ENCODE measurements around the gene COQ5.
"Not testable (repeated sequence)": the region's sequence is repeated elsewhere in the genome, so short reads cannot be mapped to it uniquely, and the experiment has no call there.

COQ5 gene

DNA sequence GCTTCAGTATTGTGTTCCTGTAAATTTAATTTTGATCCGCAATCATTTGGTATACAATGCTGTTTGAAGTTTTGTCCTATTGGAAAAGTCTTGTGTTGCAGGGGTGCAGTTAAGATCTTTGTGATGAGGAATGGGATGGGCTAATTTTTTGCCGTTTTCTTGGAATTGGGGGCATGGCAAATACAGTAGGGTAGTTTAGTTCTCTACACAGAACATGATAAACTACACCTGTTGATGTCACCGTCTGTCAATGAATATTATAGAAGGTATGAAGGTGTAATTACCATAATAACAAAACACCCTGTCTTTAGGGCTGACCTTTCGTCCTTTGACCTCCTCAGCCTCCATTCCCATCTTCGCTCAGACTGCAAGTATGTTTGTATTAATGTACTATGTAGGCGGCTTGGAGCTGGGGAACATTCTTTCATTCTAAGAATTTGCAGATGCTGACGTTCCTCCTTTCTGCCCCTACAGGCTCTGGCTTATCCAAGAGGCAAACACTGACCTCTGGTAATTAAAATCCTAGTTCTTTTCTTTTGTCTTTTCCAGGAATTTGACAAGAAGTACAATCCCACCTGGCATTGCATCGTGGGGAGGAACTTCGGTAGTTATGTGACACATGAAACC is 31.3 kb downstream of the COQ5 start:
- peak overlapping the region; percentile 81 for H3K27ac ChIP-seq (ENCODE audit: insufficient read depth, low read length, poor library complexity, severe bottlenecking)

DNA sequence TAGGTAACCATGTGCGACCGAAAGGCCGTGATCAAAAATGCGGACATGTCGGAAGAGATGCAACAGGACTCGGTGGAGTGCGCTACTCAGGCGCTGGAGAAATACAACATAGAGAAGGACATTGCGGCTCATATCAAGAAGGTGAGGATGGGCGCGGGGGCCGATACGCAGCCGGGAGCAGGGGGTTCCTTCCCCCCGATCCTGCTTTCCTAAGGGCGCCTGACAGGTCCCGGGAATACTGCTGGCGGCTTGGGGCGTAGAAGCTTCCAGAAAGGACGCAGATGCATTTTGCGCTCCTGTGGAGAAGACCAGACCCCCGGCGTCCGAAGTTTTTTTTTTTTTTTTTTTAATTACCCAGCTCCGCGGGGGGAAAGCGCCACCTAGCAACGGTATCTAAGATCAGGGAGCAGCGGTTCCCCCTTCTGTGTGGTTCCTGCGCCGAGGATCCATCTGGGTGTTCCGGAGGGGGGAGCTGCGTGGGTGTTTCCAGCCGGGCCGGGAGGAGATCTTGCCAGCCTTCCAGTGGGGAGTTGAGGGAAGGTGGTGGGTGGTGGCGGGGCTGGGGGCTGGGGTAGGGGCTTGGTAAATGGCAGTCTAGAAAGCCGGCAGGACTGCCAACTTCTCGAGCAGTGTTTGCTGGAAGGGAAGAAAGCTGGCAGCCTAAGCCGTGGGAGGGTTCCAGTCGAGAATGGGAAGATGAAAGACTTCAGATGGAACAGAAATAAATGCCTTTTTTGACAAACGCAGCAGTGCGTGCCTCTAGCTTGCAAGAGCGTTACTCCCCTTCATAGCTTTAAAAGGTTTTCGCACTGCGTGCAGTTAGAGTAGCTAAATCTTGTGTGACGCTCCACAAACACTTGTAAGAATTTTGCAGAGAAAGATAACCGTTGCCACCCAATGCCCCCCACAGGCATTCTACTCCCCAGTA is 32.3 kb downstream of the COQ5 start:
- Histone ChIP-seq H3K9me3 (ENCODE audit: control insufficient read depth, low read length) (no peaks in the 10 kb centered on the region), H3K27ac (ENCODE audit: insufficient read depth, low read length, poor library complexity, severe bottlenecking) (peak overlapping the region; percentile 81), H3K36me3 (ENCODE audit: control insufficient read depth, insufficient read depth, low read length) (no peaks in the 10 kb centered on the region), H3K4me3 (ENCODE audit: insufficient read depth, low read depth, low read length, poor library complexity, severe bottlenecking) (peak overlapping the region; percentile 91), H3K27me3 (replicated peaks; ENCODE audit: control insufficient read depth, insufficient read depth, low read length, poor library complexity, severe bottlenecking) (no peaks in the 10 kb centered on the region), H3K4me1 (ENCODE audit: control insufficient read depth, insufficient read depth, low read length, poor library complexity, severe bottlenecking) (peaks cover 16% of the 10 kb centered on the region)
- peak; percentile 29 to 49 (median 42) for DNase-seq

More for the DNA sequence above, 31.3 kb downstream of the COQ5 start:
- DNase-seq = no peak
- Histone ChIP-seq H3K27me3 (replicated peaks; ENCODE audit: control insufficient read depth, insufficient read depth, low read length, poor library complexity, severe bottlenecking) (no peaks in the 10 kb centered on the region), H3K36me3 (ENCODE audit: control insufficient read depth, insufficient read depth, low read length) (no peaks in the 10 kb centered on the region), H3K4me1 (ENCODE audit: control insufficient read depth, insufficient read depth, low read length, poor library complexity, severe bottlenecking) (peaks cover 16% of the 10 kb centered on the region), H3K4me3 (ENCODE audit: insufficient read depth, low read depth, low read length, poor library complexity, severe bottlenecking) (peak overlapping the region; percentile 91), H3K9me3 (ENCODE audit: control insufficient read depth, low read length) (no peaks in the 10 kb centered on the region)

DNA sequence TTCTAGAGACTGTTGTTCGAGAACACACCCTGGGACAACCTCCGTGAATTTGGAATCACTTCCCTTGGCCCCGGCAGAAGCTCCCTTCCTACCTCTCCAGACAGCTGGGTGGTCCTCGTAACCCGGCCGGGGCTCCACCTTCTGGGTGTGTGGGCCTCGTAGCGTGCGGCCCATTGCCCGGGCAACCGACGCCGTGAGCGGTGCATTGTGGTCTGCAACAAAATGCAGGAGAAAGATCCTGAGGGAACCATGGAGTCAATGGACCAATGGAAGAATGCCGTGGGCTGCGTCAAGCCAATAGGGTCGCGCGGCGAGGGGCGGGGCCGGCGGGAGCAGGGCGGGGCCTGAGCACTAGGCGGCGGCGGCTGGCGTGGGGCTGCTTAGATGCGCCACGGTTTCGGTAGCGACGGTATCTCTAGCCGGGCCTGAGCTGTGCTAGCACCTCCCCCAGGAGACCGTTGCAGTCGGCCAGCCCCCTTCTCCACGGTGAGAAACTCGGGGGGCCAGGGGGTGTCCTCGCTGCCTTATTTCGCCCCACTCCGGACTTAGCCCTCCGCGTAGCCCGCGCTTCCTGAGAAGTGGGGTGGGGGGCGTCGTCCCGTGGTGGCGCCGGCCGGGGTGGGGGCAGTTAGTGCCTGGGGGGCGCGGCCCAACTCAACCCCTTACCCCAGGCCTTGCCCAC is 33.1 kb downstream of the COQ5 start, which contains the start of gene DYNLL1:
Gene DYNLL1 (plus strand): TSS at position 383 of the 682 bp plus-strand sequence. CDS start 309 bp downstream, outside the sequence.
- Histone ChIP-seq H3K4me1 (ENCODE audit: control insufficient read depth, insufficient read depth, low read length, poor library complexity, severe bottlenecking) (peaks cover 16% of the 10 kb centered on the region), H3K4me3 (ENCODE audit: insufficient read depth, low read depth, low read length, poor library complexity, severe bottlenecking) (peak within 1 kb of the TSS; percentile 91), H3K9me3 (ENCODE audit: control insufficient read depth, low read length) (no peaks in the 10 kb centered on the region), H3K36me3 (ENCODE audit: control insufficient read depth, insufficient read depth, low read length) (no peaks in the 10 kb centered on the region), H3K27me3 (replicated peaks; ENCODE audit: control insufficient read depth, insufficient read depth, low read length, poor library complexity, severe bottlenecking) (no peaks in the 10 kb centered on the region), H3K27ac (ENCODE audit: insufficient read depth, low read length, poor library complexity, severe bottlenecking) (peak within 1 kb of the TSS; percentile 81)
- peak; percentile 95 to 96 (median 95) for DNase-seq

DNA sequence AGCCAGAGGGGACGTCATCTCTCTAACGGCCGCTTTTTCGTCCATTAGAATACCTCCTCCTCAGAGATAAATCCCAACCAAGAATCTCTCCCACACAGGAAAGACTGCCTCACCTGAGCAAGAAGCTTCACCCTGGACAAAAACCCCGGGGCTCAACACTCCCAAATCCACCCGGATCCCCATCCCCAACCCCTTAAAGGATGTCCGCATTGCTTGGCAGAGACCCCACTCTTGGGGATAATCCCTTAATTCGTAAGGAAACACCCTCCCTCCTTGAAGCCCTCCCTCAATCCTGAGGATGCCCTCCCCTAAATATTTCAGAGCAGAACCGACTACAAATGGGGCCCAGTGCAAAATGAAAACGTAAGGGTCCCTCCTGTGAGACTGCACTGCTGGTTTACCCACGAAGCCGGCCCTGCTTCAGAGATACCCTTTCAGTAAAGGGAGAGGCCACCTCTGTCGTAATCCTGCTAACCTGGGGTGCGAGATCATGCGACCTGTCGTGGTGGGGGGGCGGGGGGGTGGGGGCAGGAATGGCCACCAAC is 33.7 kb downstream of the COQ5 start:
- H3K4me3 ChIP-seq (ENCODE audit: insufficient read depth, low read depth, low read length, poor library complexity, severe bottlenecking) = peak overlapping the region; percentile 91
- H3K27me3 ChIP-seq (replicated peaks; ENCODE audit: control insufficient read depth, insufficient read depth, low read length, poor library complexity, severe bottlenecking) = no peaks in the 10 kb centered on the region
- no peaks in the 10 kb centered on the region for H3K36me3 ChIP-seq (ENCODE audit: control insufficient read depth, insufficient read depth, low read length)
- H3K27ac ChIP-seq (ENCODE audit: insufficient read depth, low read length, poor library complexity, severe bottlenecking) = peak overlapping the region; percentile 81
- no peak for DNase-seq
- no peaks in the 10 kb centered on the region for H3K9me3 ChIP-seq (ENCODE audit: control insufficient read depth, low read length)
- peaks cover 16% of the 10 kb centered on the region for H3K4me1 ChIP-seq (ENCODE audit: control insufficient read depth, insufficient read depth, low read length, poor library complexity, severe bottlenecking)

DNA sequence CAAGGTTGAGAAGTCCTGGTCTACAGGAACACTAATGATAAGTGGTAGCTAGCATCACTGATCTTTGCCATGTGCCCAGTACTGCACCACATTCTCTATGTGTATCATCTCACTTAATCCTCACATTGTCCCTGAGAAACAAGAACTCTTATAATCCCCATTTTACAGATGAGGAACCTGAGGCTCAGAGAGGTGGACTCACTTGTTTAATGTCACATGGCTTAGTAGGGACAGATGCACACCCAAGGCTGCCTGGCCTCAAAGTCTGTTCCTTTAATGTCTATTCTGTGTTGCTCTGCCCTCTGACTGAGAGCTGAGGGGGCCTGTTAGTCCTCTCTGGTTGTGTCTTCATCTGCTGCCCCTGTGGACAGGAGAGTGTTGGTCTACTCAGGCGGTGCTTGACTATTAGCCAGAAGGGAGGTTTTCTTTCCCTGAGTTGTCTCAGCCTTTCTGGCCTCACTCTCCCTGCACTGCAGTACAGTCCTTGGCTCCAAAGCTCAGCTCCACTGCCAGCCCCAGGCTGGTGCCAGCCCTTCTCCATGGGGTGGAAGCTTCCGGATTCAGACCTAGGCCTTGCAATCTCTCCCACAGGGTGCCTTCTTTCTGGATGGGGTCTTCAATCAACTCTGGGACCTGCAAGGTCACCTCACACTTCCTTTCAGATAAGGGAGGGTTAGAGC is 38.0 kb downstream of the COQ5 start:
- H3K9me3 ChIP-seq (ENCODE audit: control insufficient read depth, low read length) = no peaks in the 10 kb centered on the region
- no peaks in the 10 kb centered on the region for H3K36me3 ChIP-seq (ENCODE audit: control insufficient read depth, insufficient read depth, low read length)
- no peak for DNase-seq
- peaks cover 4% of the 10 kb centered on the region for H3K4me1 ChIP-seq (ENCODE audit: control insufficient read depth, insufficient read depth, low read length, poor library complexity, severe bottlenecking)
- H3K27ac ChIP-seq (ENCODE audit: insufficient read depth, low read length, poor library complexity, severe bottlenecking) = no peak overlapping the region
- no peak overlapping the region for H3K4me3 ChIP-seq (ENCODE audit: insufficient read depth, low read depth, low read length, poor library complexity, severe bottlenecking)
- H3K27me3 ChIP-seq (replicated peaks; ENCODE audit: control insufficient read depth, insufficient read depth, low read length, poor library complexity, severe bottlenecking) = no peaks in the 10 kb centered on the region

DNA sequence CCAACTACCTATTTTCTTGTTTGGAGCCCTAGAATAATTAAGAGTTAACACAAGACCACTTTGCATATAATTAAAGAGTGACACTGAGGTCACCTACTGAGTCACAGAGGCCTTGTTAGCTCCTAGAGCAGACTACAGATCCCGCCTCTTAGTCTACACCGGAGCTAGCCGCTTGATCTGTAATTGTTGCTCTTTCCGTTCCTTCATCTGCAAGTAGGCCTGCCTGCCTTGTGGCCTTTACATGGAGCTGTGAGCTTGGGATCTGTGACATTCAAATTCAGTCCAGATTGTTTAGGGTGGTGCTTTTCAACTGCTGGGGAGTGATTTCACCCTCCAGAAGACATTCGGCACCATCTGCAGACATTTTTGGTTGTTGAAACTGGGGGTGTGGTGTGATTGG is 38.6 kb downstream of the COQ5 start:
- Histone ChIP-seq H3K36me3 (ENCODE audit: control insufficient read depth, insufficient read depth, low read length) (no peaks in the 10 kb centered on the region), H3K27me3 (replicated peaks; ENCODE audit: control insufficient read depth, insufficient read depth, low read length, poor library complexity, severe bottlenecking) (no peaks in the 10 kb centered on the region), H3K27ac (ENCODE audit: insufficient read depth, low read length, poor library complexity, severe bottlenecking) (no peak overlapping the region), H3K9me3 (ENCODE audit: control insufficient read depth, low read length) (no peaks in the 10 kb centered on the region), H3K4me3 (ENCODE audit: insufficient read depth, low read depth, low read length, poor library complexity, severe bottlenecking) (no peak overlapping the region), H3K4me1 (ENCODE audit: control insufficient read depth, insufficient read depth, low read length, poor library complexity, severe bottlenecking) (peaks cover 3% of the 10 kb centered on the region)
- DNase-seq = no peak

DNA sequence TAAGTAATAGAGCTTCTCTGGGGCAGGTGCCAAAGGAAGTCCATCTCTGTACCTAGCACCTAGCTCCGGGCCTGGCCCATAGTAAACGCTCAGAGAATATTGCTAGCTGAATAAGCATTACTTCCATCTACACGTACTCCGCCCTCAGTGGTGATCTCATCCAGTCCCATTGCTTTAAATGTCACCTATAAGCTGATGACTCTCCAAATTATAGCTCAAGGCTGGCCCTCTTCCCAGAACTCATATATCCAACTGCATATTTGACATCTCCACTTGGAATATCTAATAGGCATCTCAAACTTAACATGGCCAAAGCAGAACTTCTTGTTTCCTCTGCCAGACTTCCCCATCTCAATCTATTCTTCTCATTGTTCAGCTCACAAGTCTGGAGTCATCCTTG is 39.9 kb downstream of the COQ5 start:
- no peak overlapping the region for H3K27ac ChIP-seq (ENCODE audit: insufficient read depth, low read length, poor library complexity, severe bottlenecking)
- no peaks in the 10 kb centered on the region for H3K9me3 ChIP-seq (ENCODE audit: control insufficient read depth, low read length)
- no peak for DNase-seq
- H3K4me3 ChIP-seq (ENCODE audit: insufficient read depth, low read depth, low read length, poor library complexity, severe bottlenecking) = no peak overlapping the region
- H3K27me3 ChIP-seq (replicated peaks; ENCODE audit: control insufficient read depth, insufficient read depth, low read length, poor library complexity, severe bottlenecking) = no peaks in the 10 kb centered on the region
- no peaks in the 10 kb centered on the region for H3K4me1 ChIP-seq (ENCODE audit: control insufficient read depth, insufficient read depth, low read length, poor library complexity, severe bottlenecking)
- no peaks in the 10 kb centered on the region for H3K36me3 ChIP-seq (ENCODE audit: control insufficient read depth, insufficient read depth, low read length)

DNA sequence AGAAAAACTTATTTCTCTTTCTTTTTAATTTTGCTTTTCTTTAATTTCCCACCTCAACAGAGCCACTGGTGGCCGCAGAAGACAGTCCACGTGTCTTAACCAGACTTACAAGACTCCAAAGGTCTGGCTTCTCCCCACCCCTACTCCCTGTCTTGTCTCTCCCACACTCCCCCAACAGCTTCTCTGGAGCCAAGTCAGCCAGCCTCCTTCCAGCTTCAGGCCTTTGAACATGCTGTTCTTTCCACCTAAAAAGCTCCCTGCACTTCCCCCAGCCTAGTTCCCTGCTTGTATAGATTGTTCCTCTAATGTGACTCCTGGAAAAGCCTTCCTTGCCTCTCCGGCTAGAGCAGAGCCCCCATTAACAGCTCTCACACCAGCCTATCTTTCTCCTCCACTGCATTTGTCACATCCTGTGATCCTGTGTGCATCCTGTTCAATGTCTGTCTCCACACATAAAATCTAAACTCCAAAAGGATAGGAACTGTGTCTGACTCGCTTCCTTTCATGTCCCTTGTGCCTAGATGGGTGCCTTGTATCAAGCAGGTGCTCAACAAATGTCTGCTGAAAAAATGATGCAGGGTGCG is 40.8 kb downstream of the COQ5 start:
- Histone ChIP-seq H3K9me3 (ENCODE audit: control insufficient read depth, low read length) (no peaks in the 10 kb centered on the region), H3K4me1 (ENCODE audit: control insufficient read depth, insufficient read depth, low read length, poor library complexity, severe bottlenecking) (no peaks in the 10 kb centered on the region), H3K4me3 (ENCODE audit: insufficient read depth, low read depth, low read length, poor library complexity, severe bottlenecking) (no peak overlapping the region), H3K36me3 (ENCODE audit: control insufficient read depth, insufficient read depth, low read length) (no peaks in the 10 kb centered on the region), H3K27me3 (replicated peaks; ENCODE audit: control insufficient read depth, insufficient read depth, low read length, poor library complexity, severe bottlenecking) (no peaks in the 10 kb centered on the region), H3K27ac (ENCODE audit: insufficient read depth, low read length, poor library complexity, severe bottlenecking) (no peak overlapping the region)
- no peak for DNase-seq

DNA sequence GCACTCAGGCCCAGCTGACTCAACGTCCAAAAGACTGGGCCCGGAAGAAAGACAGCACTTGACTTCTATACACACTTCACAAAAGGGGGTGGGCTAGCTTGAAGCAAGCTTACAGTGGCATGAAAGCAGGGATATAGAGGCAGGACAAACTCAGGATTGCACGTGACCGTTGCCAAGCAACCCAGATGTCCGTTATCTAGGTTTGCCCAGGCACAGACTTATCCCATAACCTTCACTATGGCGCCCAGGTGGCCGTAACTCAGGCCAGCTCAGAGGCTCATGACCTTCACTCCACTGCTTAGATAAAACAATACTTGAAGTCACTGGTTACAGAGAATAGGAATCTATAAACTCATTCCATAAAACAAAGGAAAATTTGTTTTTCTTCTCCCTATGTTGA is 41.4 kb downstream of the COQ5 start:
- H3K4me1 ChIP-seq (ENCODE audit: control insufficient read depth, insufficient read depth, low read length, poor library complexity, severe bottlenecking); H3K27ac ChIP-seq (ENCODE audit: insufficient read depth, low read length, poor library complexity, severe bottlenecking); H3K4me3 ChIP-seq (ENCODE audit: insufficient read depth, low read depth, low read length, poor library complexity, severe bottlenecking); H3K27me3 ChIP-seq (replicated peaks; ENCODE audit: control insufficient read depth, insufficient read depth, low read length, poor library complexity, severe bottlenecking); H3K9me3 ChIP-seq (ENCODE audit: control insufficient read depth, low read length); DNase-seq; H3K36me3 ChIP-seq (ENCODE audit: control insufficient read depth, insufficient read depth, low read length): not testable (repeated sequence)
